Measurements from ENCODE around the gene CORO1C.

CORO1C gene

GRCh38 chr12:108616359-108616758, 115.0 kb downstream of the CORO1C start:
- DNase-seq (ENCODE audit: low read depth in 2 of 2): no peak

- no peak for DNase-seq (ENCODE audit: low read depth in 2 of 2)
These were observed 115.4 kb downstream of the CORO1C start for GRCh38 chr12:108615918-108616317.

GRCh38 chr12:108614639-108615038, 116.7 kb downstream of the CORO1C start:
- DNase-seq (ENCODE audit: low read depth in 2 of 2): no peak

- no peak for DNase-seq (ENCODE audit: low read depth in 2 of 2)
These were observed 117.3 kb downstream of the CORO1C start for GRCh38 chr12:108614041-108614440.

GRCh38 chr12:108613548-108613947, 117.8 kb downstream of the CORO1C start:
- DNase-seq (ENCODE audit: low read depth in 2 of 2): no peak

GRCh38 chr12:108612788-108613282, 118.5 kb downstream of the CORO1C start:
- no peak for DNase-seq (ENCODE audit: low read depth in 2 of 2)

- DNase-seq (ENCODE audit: low read depth in 2 of 2): peak; percentile 53 to 62
These were observed 119.4 kb downstream of the CORO1C start for GRCh38 chr12:108611884-108612415.

- DNase-seq (ENCODE audit: low read depth in 2 of 2): no peak
These were observed 120.3 kb downstream of the CORO1C start for GRCh38 chr12:108610856-108611605.

- DNase-seq (ENCODE audit: low read depth in 2 of 2): no peak
These were observed 120.9 kb downstream of the CORO1C start for GRCh38 chr12:108610336-108610815.

GRCh38 chr12:108609537-108610335, 121.6 kb downstream of the CORO1C start:
- DNase-seq (ENCODE audit: low read depth in 2 of 2): no peak

- no peak for DNase-seq (ENCODE audit: low read depth in 2 of 2)
These were observed 122.7 kb downstream of the CORO1C start for GRCh38 chr12:108608616-108609015.

- DNase-seq (ENCODE audit: low read depth in 2 of 2): no peak
These were observed 123.2 kb downstream of the CORO1C start for GRCh38 chr12:108607981-108608600.

- no peak for DNase-seq (ENCODE audit: low read depth in 2 of 2)
These were observed 124.8 kb downstream of the CORO1C start for GRCh38 chr12:108606492-108606891.

GRCh38 chr12:108605690-108606406, 125.5 kb downstream of the CORO1C start:
- DNase-seq (ENCODE audit: low read depth in 2 of 2): no peak

GRCh38 chr12:108605000-108605689, 126.2 kb downstream of the CORO1C start:
- no peak for DNase-seq (ENCODE audit: low read depth in 2 of 2)

- no peak for DNase-seq (ENCODE audit: low read depth in 2 of 2)
These were observed 126.9 kb downstream of the CORO1C start for GRCh38 chr12:108604208-108604941.

- no peak for DNase-seq (ENCODE audit: low read depth in 2 of 2)
These were observed 127.6 kb downstream of the CORO1C start for GRCh38 chr12:108603743-108604142.

- DNase-seq (ENCODE audit: low read depth in 2 of 2): no peak
These were observed 128.2 kb downstream of the CORO1C start for GRCh38 chr12:108602976-108603704.

- DNase-seq (ENCODE audit: low read depth in 2 of 2): no peak
These were observed 129.1 kb downstream of the CORO1C start for GRCh38 chr12:108602209-108602705.
